H1 (cell line): ENCODE measurements around the gene BMERB1. TPM values are rescaled to one million over a fixed set of nuclear protein-coding genes. Genes with fewer than 3 reads are reported as not detected.

Experiments used
- CTCF ChIA-PET: fragments of 300-600 bp; sonication (Branson Sonifier 250); formaldehyde crosslinking; loops from one replicate; lab custom pipeline; 2021; ENCODE audit not compliant: partially characterized antibody; lab: Charles Lee
- POLR2A ChIA-PET: fragments of 300-600 bp; sonication (Branson Sonifier 250); formaldehyde crosslinking; loops from one replicate; lab custom pipeline; 2021; ENCODE audit warnings: inconsistent platforms; ENCODE audit not compliant: partially characterized antibody; lab: Charles Lee
- DNase-seq, 2 experiments: peaks; one replicate each; pipeline versions ENCODE4 v3.0.0 to v3.0.0-alpha.2; 2010 to 2022; ENCODE audit warnings: low spot score in 2 of 2, low read depth in 1 of 2, mixed read lengths in 1 of 2
- FAIRE-seq: peaks from 2 replicates; lab custom pipeline; 2011; peaks lifted over from hg19 to GRCh38; lab: Jason Lieb, UNC
- H2AFZ ChIP-seq: 2 replicates; pipeline ENCODE4 v1.8.1; 2012; ENCODE audit warnings: low read length, inconsistent platforms
- H2AK5ac ChIP-seq: 2 replicates; pipeline ENCODE4 v1.6.1; 2013; ENCODE audit warnings: low read depth, low read length
- H2BK120ac ChIP-seq: replicated peaks from 2 replicates; pipeline ENCODE3; 2013; ENCODE audit warnings: low read depth, low read length, inconsistent platforms
- H2BK12ac ChIP-seq: 2 replicates; pipeline ENCODE4 v1.6.1; 2013; ENCODE audit warnings: low read depth, low read length
- H2BK15ac ChIP-seq: 2 replicates; pipeline ENCODE4 v1.6.1; 2013; ENCODE audit warnings: low read length
- H2BK20ac ChIP-seq: 2 replicates; pipeline ENCODE4 v1.6.1; 2013; ENCODE audit warnings: low read length
- H2BK5ac ChIP-seq: 2 replicates; pipeline ENCODE4 v1.6.1; 2013; ENCODE audit warnings: low read depth, low read length
- H3K14ac ChIP-seq: 2 replicates; pipeline ENCODE4 v1.6.1; 2013; ENCODE audit warnings: inconsistent platforms; ENCODE audit not compliant: insufficient read length
- H3K18ac ChIP-seq: 2 replicates; pipeline ENCODE4 v1.6.1; 2013; ENCODE audit warnings: low read length; ENCODE audit errors: extremely low read depth
- H3K23ac ChIP-seq: 2 replicates; pipeline ENCODE4 v1.6.1; 2013; ENCODE audit warnings: inconsistent platforms; ENCODE audit not compliant: insufficient read length
- H3K23me2 ChIP-seq: 2 replicates; pipeline ENCODE4 v1.6.1; 2013; ENCODE audit warnings: low read depth, low read length
- H3K27ac ChIP-seq: 2 replicates; pipeline ENCODE4 v1.6.1; 2011; ENCODE audit warnings: low read depth, low read length, inconsistent platforms
- H3K27me3 ChIP-seq, 4 experiments: replicated peaks in 1 of 4; 1 replicate in 1 of 4; 2 replicates in 3 of 4; pipeline versions ENCODE4 v1.6.1 to v1.8.1; 2011 to 2013; ENCODE audit warnings: low read length in 3 of 4, mild to moderate bottlenecking in 3 of 4, inconsistent platforms in 2 of 4, mixed read lengths in 2 of 4, moderate library complexity in 1 of 4; ENCODE audit not compliant: control insufficient read depth in 3 of 4, insufficient read depth in 3 of 4; ENCODE audit errors: extremely low read depth in 1 of 4
- H3K36me3 ChIP-seq, 4 experiments: 2 replicates each; pipeline versions ENCODE4 v1.6.1 to v1.8.1; 2011 to 2013; ENCODE audit warnings: mild to moderate bottlenecking in 4 of 4, low read length in 3 of 4, moderate library complexity in 2 of 4, control low read depth in 1 of 4, inconsistent platforms in 1 of 4; ENCODE audit not compliant: insufficient read depth in 4 of 4, control insufficient read depth in 2 of 4
- H3K4ac ChIP-seq: replicated peaks from 2 replicates; pipeline ENCODE3; 2013; ENCODE audit warnings: low read length, low read depth, mixed read lengths, inconsistent platforms; ENCODE audit not compliant: insufficient read length
- H3K4me1 ChIP-seq, 4 experiments: replicated peaks in 1 of 4; 1 replicate in 1 of 4; 2 replicates in 3 of 4; pipeline versions ENCODE4 v1.6.1 to v1.8.1; 2011 to 2013; ENCODE audit warnings: low read length in 3 of 4, inconsistent platforms in 2 of 4, mixed read lengths in 1 of 4; ENCODE audit not compliant: insufficient read depth in 4 of 4, control insufficient read depth in 3 of 4
- H3K4me2 ChIP-seq, 2 experiments: 2 replicates each; pipeline versions ENCODE4 v1.6.1 to v1.8.1; 2011 to 2013; ENCODE audit warnings: low read depth in 2 of 2, low read length in 2 of 2, control low read depth in 1 of 2, inconsistent platforms in 1 of 2, mild to moderate bottlenecking in 1 of 2; ENCODE audit not compliant: insufficient read depth in 1 of 2
- H3K4me3 ChIP-seq, 4 experiments: fragments of 200-600, 300-600 bp in 1 of 4; sonication (generic), shearing (Covaris generic), sonication (Bioruptor Twin) in 1 of 4; 2 replicates each; pipeline versions ENCODE4 v1.5.1 to v1.8.1; 2011 to 2016; ENCODE audit warnings: low read length in 4 of 4, low read depth in 3 of 4, control low read depth in 2 of 4, inconsistent platforms in 2 of 4, mild to moderate bottlenecking in 2 of 4, mixed read lengths in 1 of 4, moderate library complexity in 1 of 4; ENCODE audit not compliant: insufficient read depth in 2 of 4; ENCODE audit errors: extremely low read depth in 1 of 4
- H3K56ac ChIP-seq: replicated peaks from 2 replicates; pipeline ENCODE3; 2013; ENCODE audit warnings: low read depth, mild to moderate bottlenecking, mixed read lengths, low read length, inconsistent platforms; ENCODE audit not compliant: insufficient read length
- H3K79me1 ChIP-seq: 2 replicates; pipeline ENCODE4 v1.6.1; 2013; ENCODE audit warnings: low read depth, low read length, control low read depth
- H3K79me2 ChIP-seq, 2 experiments: 2 replicates each; pipeline versions ENCODE4 v1.6.1 to v1.8.1; 2012 to 2013; ENCODE audit warnings: low read length in 2 of 2, mild to moderate bottlenecking in 2 of 2, inconsistent platforms in 1 of 2; ENCODE audit not compliant: insufficient read depth in 2 of 2, control insufficient read depth in 1 of 2
- H3K9ac ChIP-seq, 4 experiments: replicated peaks in 1 of 4; 1 replicate in 1 of 4; 2 replicates in 3 of 4; pipeline versions ENCODE4 v1.6.1 to v1.8.1; 2011 to 2013; ENCODE audit warnings: low read depth in 3 of 4, low read length in 3 of 4, control low read depth in 2 of 4, mild to moderate bottlenecking in 2 of 4, moderate library complexity in 2 of 4, inconsistent platforms in 1 of 4; ENCODE audit errors: extremely low read depth in 1 of 4
- H3K9me3 ChIP-seq, 2 experiments: 2 replicates each; pipeline versions ENCODE4 v1.6.1 to v1.8.1; 2012 to 2013; ENCODE audit warnings: mild to moderate bottlenecking in 2 of 2, moderate library complexity in 2 of 2, control low read depth in 1 of 2, inconsistent platforms in 1 of 2, low read depth in 1 of 2, low read length in 1 of 2, mixed read lengths in 1 of 2; ENCODE audit not compliant: insufficient read depth in 2 of 2
- H4K20me1 ChIP-seq, 2 experiments: replicated peaks in 1 of 2; 2 replicates each; pipeline versions ENCODE3 to v1.8.1; 2011 to 2013; ENCODE audit warnings: inconsistent platforms in 2 of 2, low read length in 2 of 2, mild to moderate bottlenecking in 1 of 2; ENCODE audit not compliant: insufficient read depth in 2 of 2, control insufficient read depth in 1 of 2
- H4K5ac ChIP-seq: 2 replicates; pipeline ENCODE4 v1.6.1; 2013; ENCODE audit warnings: low read length, low read depth, mixed read lengths, inconsistent platforms; ENCODE audit not compliant: insufficient read length
- H4K8ac ChIP-seq: 2 replicates; pipeline ENCODE4 v1.8.0; 2013; ENCODE audit warnings: mild to moderate bottlenecking, moderate library complexity, low read length, inconsistent platforms; ENCODE audit not compliant: insufficient read depth; ENCODE audit errors: extremely low read depth
- H4K91ac ChIP-seq: replicated peaks from 2 replicates; pipeline ENCODE3; 2013; ENCODE audit warnings: low read length, mixed read lengths, inconsistent platforms; ENCODE audit not compliant: insufficient read length
- BRCA1 ChIP-seq: IDR thresholded peaks from 2 replicates; pipeline ENCODE4 v1.6.1; 2012; ENCODE audit warnings: low read depth, low read length, improper control_type of control experiment
- CBX8 ChIP-seq: fragments of 300-800, 300-1000 bp; sonication (generic); IDR thresholded peaks from 2 replicates; pipeline ENCODE4 v1.7.1; 2016; ENCODE audit warnings: low read depth, low read length, borderline replicate concordance
- EGR1 ChIP-seq: IDR thresholded peaks from 2 replicates; pipeline ENCODE4 v1.6.1; 2011; ENCODE audit warnings: low read depth, low read length, borderline replicate concordance
- FOSL1 ChIP-seq: IDR thresholded peaks from 2 replicates; pipeline ENCODE4 v1.6.1; 2011; ENCODE audit warnings: mild to moderate bottlenecking, low read depth, low read length, moderate library complexity; ENCODE audit not compliant: insufficient read depth
- JUN ChIP-seq: IDR thresholded peaks from 2 replicates; pipeline ENCODE4 v1.6.1; 2011; ENCODE audit warnings: low read depth, mild to moderate bottlenecking, improper control_type of control experiment, low read length
- MAFK ChIP-seq: IDR thresholded peaks from 2 replicates; pipeline ENCODE4 v1.6.1; 2012; ENCODE audit warnings: low read depth, mild to moderate bottlenecking, improper control_type of control experiment, low read length
- NANOG ChIP-seq: IDR thresholded peaks from 2 replicates; pipeline ENCODE4 v1.6.1; 2011; ENCODE audit warnings: low read length, low read depth, mild to moderate bottlenecking, inconsistent platforms; ENCODE audit not compliant: insufficient read depth, poor library complexity, severe bottlenecking
- SAP30 ChIP-seq: fragments of 300-600 bp; sonication (generic); IDR thresholded peaks from 2 replicates; pipeline ENCODE4 v1.7.1; 2012; ENCODE audit warnings: low read length, moderate library complexity, mild to moderate bottlenecking, inconsistent platforms; ENCODE audit not compliant: insufficient read depth, insufficient replicate concordance
- SIN3A ChIP-seq, 2 experiments: IDR thresholded peaks in 1 of 2; conservative IDR thresholded peaks in 1 of 2; 2 replicates each; pipeline ENCODE4 v1.6.1; 2011 to 2012; ENCODE audit warnings: low read length in 2 of 2, improper control_type of control experiment in 1 of 2, low read depth in 1 of 2, mild to moderate bottlenecking in 1 of 2
- SIX5 ChIP-seq: IDR thresholded peaks from 2 replicates; pipeline ENCODE4 v1.6.1; 2011; ENCODE audit warnings: mild to moderate bottlenecking, low read depth, low read length
- SP2 ChIP-seq: IDR thresholded peaks from 2 replicates; pipeline ENCODE4 v1.6.1; 2012; ENCODE audit warnings: mild to moderate bottlenecking, low read length, inconsistent platforms
- SUZ12 ChIP-seq: fragments of 200-600 bp; sonication (generic); IDR thresholded peaks from 2 replicates; pipeline ENCODE4 v1.6.1; 2012; ENCODE audit warnings: mild to moderate bottlenecking, inconsistent platforms, low read length, moderate library complexity, mixed read lengths
- TBP ChIP-seq: IDR thresholded peaks from 2 replicates; pipeline ENCODE4 v1.6.1; 2011; ENCODE audit warnings: low read depth, low read length, improper control_type of control experiment
- WGBS, 2 experiments: shearing (Covaris generic) in 1 of 2; methylation state at CpG; one replicate each; pipeline versions ENCODE4 v1.1.6 to v1.1.7; 2013 to 2015; ENCODE audit warnings: low lambda C conversion rate in 2 of 2, mixed read lengths in 2 of 2, inconsistent platforms in 1 of 2, low coverage in 1 of 2, missing lambda C conversion rate in 1 of 2; ENCODE audit not compliant: insufficient replicate concordance in 2 of 2, insufficient coverage in 1 of 2, insufficient read length in 1 of 2; ENCODE audit errors: extremely low coverage in 1 of 2, missing lambda C conversion rate in 1 of 2; 5-methylcytosine and 5-hydroxymethylcytosine counted together
- polyA plus RNA-seq, 7 experiments: library from polyadenylated mRNA; depleted of rRNA in 3 of 7; stranded (reverse) in 5 of 7; unstranded in 2 of 7; fragments of >200 nt in 5 of 7; fragments of 200-250 nt in 2 of 7; gene quantifications; 1 replicate in 5 of 7; 2 replicates in 1 of 7; 4 replicates in 1 of 7; pipeline versions ENCODE4 v1.2.1 to v1.2.3, GENCODE V29; 2011 to 2013; ENCODE audit warnings: missing spikeins in 2 of 7, mixed read lengths in 2 of 7
- total RNA-seq: library from RNA; stranded (reverse); fragmentation: NEBNext Ultra II Directional; extraction: Animal tissue kit (Norgen Biotek cat#: 25700); gene quantifications from 2 replicates; pipeline ENCODE4 v1.2.1, GENCODE V29; 2021

BMERB1 gene
- total and polyA plus RNA-seq, 2 of the 8 experiments (the other 6 are each of a cell fraction or from before 2014, with no cell fraction given), result 23.5 to 27.1 TPM

GRCh38 chr16:15602285-15603044, 168.1 kb downstream of the BMERB1 start:
- 93 to 100% methylated on average over 11 to 23 of the region's 23 CpGs for WGBS, 2 experiments
- TF ChIP-seq MAFK (no peak), SIX5 (no peak), CBX8 (no peak), SUZ12 (no peak), JUN (no peak), SIN3A (conservative IDR thresholded peaks at IDR 0.05 in 1 of 2, IDR thresholded peaks at IDR 0.05 in 1 of 2; ENCODE audit: low read depth in 1 of 2, low read length in 2 of 2) (no peak), NANOG (no peak), SP2 (no peak), BRCA1 (no peak), TBP (no peak), EGR1 (no peak), FOSL1 (no peak), SAP30 (no peak)

More at GRCh38 chr16:15602285-15603044, 168.1 kb downstream of the BMERB1 start:
- Histone ChIP-seq H3K4me3 (no peak overlapping the region), H3K4me1 (peaks cover 0 to 3% (median 2%) of the 10 kb centered on the region in 4 experiments; a peak in 3 of 7 replicates), H3K79me1 (no peaks in the 10 kb centered on the region), H3K27me3 (no peaks in the 10 kb centered on the region), H3K4ac (no peak overlapping the region), H3K9me3 (no peaks in the 10 kb centered on the region), H2BK20ac (no peak overlapping the region), H3K4me2 (no peak overlapping the region), H3K36me3 (peaks cover 14 to 35% (median 26%) of the 10 kb centered on the region in 4 experiments; a peak in 7 of 8 replicates), H4K8ac (no peak overlapping the region), H3K27ac (no peak overlapping the region), H3K18ac (no peak overlapping the region), H2AFZ (no peak overlapping the region), H3K14ac (no peak overlapping the region), H2BK5ac (no peak overlapping the region), H3K79me2 (no peaks in the 10 kb centered on the region), H2BK15ac (no peak overlapping the region), H3K23ac (no peak overlapping the region), H2BK12ac (no peak overlapping the region), H3K56ac (no peak overlapping the region), H2AK5ac (no peak overlapping the region), H2BK120ac (no peak overlapping the region), H4K20me1 (peaks cover 0 to 3% of the 10 kb centered on the region in 2 experiments), H3K9ac (no peak overlapping the region), H4K5ac (no peak overlapping the region), H3K23me2 (no peaks in the 10 kb centered on the region), H4K91ac (no peak overlapping the region)
- FAIRE-seq (no peak), DNase-seq (no peak)
- ChIA-PET POLR2A (no interaction called here), CTCF (no interaction called here)
